ENCODE data around the gene SMIM9.

The SMIM9 gene

DNA sequence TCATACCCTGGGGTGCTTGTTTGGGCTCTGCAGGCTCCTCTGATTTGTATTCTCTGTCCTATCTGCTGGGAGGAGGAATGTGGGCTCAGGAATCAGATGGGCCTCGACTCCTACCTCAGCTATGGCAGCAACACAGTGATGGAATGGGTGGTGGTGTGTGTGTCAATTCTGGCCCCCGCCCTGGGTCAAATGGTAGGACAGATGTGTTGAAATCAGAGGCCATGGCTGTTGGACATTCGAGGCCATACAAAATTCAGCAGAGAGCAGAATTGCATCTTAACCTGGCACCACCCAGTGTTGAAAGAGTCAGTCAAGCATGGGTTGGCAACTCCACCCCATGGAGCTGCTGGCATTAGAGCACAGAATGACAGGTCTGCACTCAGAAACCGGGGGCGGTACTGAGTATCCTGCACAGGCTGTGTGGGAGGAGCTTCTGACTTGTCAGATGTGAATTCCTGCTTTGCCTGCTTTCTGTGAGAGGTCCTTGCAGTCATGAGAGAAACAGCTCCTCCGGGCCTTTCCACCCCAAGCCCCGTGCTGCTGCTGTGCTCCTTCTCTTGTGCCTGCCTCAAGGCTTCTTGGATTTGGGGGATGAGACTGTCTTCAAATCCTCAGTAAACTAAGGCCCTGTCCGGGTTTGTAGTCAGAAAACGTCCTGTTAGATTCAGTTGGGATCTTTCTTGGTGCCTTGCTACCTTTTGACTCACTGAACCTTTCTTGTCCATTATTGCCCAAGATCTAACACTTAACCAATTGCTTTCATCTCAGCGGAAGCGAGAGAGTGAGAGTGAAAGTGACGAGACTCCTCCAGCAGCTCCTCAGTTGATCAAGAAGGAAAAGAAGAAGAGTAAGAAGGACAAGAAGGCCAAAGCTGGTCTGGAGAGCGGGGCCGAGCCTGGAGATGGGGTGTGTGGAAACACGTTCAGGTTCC is 58.8 kb downstream of the SMIM9 start:
- H3K27ac ChIP-seq (ENCODE audit: poor library complexity, severe bottlenecking) = no peak overlapping the region
- DNase-seq (ENCODE audit: low spot score) (no peak), ATAC-seq (ENCODE audit: low read depth) (peak; percentile 38; the same call in 1 of the 3 replicates)
- H3K9me3 ChIP-seq (ENCODE audit: severe bottlenecking) = no peaks in the 10 kb centered on the region
- peaks cover 61% of the 10 kb centered on the region for H3K36me3 ChIP-seq (ENCODE audit: low read depth)
- H3K4me1 ChIP-seq (ENCODE audit: insufficient read depth, poor library complexity, severe bottlenecking) = no peaks in the 10 kb centered on the region
- H3K4me3 ChIP-seq (ENCODE audit: severe bottlenecking) = no peak overlapping the region
- H3K27me3 ChIP-seq (ENCODE audit: insufficient read depth, poor library complexity, severe bottlenecking) = no peaks in the 10 kb centered on the region
- TF ChIP-seq, protein P1, sequence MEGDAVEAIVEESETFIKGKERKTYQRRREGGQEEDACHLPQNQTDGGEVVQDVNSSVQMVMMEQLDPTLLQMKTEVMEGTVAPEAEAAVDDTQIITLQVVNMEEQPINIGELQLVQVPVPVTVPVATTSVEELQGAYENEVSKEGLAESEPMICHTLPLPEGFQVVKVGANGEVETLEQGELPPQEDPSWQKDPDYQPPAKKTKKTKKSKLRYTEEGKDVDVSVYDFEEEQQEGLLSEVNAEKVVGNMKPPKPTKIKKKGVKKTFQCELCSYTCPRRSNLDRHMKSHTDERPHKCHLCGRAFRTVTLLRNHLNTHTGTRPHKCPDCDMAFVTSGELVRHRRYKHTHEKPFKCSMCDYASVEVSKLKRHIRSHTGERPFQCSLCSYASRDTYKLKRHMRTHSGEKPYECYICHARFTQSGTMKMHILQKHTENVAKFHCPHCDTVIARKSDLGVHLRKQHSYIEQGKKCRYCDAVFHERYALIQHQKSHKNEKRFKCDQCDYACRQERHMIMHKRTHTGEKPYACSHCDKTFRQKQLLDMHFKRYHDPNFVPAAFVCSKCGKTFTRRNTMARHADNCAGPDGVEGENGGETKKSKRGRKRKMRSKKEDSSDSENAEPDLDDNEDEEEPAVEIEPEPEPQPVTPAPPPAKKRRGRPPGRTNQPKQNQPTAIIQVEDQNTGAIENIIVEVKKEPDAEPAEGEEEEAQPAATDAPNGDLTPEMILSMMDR (IDR thresholded peaks at IDR 0.05; ENCODE audit: poor library complexity, severe bottlenecking) = no peak

DNA sequence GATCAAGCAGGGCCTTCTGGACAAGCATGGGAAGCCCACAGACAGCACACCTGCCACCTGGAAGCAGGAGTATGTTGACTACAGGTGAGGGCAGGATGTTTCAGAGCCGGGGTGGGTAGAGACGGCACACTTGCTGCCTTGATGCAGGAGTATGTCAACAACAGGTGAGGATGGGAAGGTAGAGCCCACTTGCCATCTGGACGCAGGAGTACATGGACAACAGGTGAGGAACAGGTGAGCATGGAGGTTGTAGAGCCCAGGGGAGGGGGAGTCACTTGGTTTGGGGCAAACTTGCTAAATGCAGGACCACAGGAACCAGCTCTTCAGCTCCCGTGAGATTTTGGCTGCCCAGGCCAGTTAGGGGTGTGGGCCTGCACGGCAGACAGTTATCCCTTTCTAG is 59.8 kb downstream of the SMIM9 start:
- no peak for DNase-seq (ENCODE audit: low spot score)

More for the DNA sequence above, 59.8 kb downstream of the SMIM9 start:
- peaks cover 69% of the 10 kb centered on the region for H3K36me3 ChIP-seq (ENCODE audit: low read depth)
- H3K4me3 ChIP-seq (ENCODE audit: severe bottlenecking) = no peak overlapping the region
- no peaks in the 10 kb centered on the region for H3K27me3 ChIP-seq (ENCODE audit: insufficient read depth, poor library complexity, severe bottlenecking)
- no peaks in the 10 kb centered on the region for H3K4me1 ChIP-seq (ENCODE audit: insufficient read depth, poor library complexity, severe bottlenecking)
- no peak for ATAC-seq (ENCODE audit: low read depth)
- TF ChIP-seq, protein P1 (IDR thresholded peaks at IDR 0.05; ENCODE audit: poor library complexity, severe bottlenecking) = no peak
- no peak overlapping the region for H3K27ac ChIP-seq (ENCODE audit: poor library complexity, severe bottlenecking)
- no peaks in the 10 kb centered on the region for H3K9me3 ChIP-seq (ENCODE audit: severe bottlenecking)

Measured in RWPE2 (cell line).